PC-9 (cell line): ENCODE measurements around the gene CREB3L1. TPM values are rescaled to one million over a fixed set of nuclear protein-coding genes. Genes with fewer than 3 reads are reported as not detected.

Experiments
- BruUV-seq: library from RNA; stranded (reverse); fragments of 400-500 nt; replicated peaks from 2 replicates; lab custom pipeline; 2021; lab: Mats Ljungman, UMichigan
- CTCF ChIA-PET: fragments of 300-600 bp; sonication (Branson Sonifier 250); formaldehyde crosslinking; loops from one replicate; lab custom pipeline; 2022; ENCODE audit warnings: antibody characterized with exemption; lab: Charles Lee
- POLR2A ChIA-PET: fragments of 300-600 bp; sonication (Branson Sonifier 250); formaldehyde crosslinking; loops from one replicate; lab custom pipeline; 2022; ENCODE audit warnings: antibody characterized with exemption; ENCODE audit not compliant: unreplicated experiment; lab: Charles Lee
- DNase-seq, 2 experiments: peaks; one replicate each; pipeline versions ENCODE4 v3.0.0 to v3.0.0-alpha.2; 2015 to 2022; ENCODE audit warnings: mixed read lengths in 1 of 2
- H2AFZ ChIP-seq: fragments of 200-600 bp; sonication (generic); 2 replicates; pipeline ENCODE4 v1.8.1; 2017; ENCODE audit warnings: antibody characterized with exemption
- H3F3A ChIP-seq: fragments of 200-600 bp; sonication (generic); 2 replicates; pipeline ENCODE4 v1.8.1; 2017; ENCODE audit warnings: antibody characterized with exemption, mild to moderate bottlenecking, low read depth; ENCODE audit not compliant: insufficient read depth
- H3K27ac ChIP-seq: fragments of 200-600 bp; sonication (generic); 2 replicates; pipeline ENCODE4 v1.6.1; 2016; ENCODE audit warnings: mixed run types
- H3K27me3 ChIP-seq: fragments of 200-600 bp; sonication (generic); 2 replicates; pipeline ENCODE4 v1.6.1; 2016; ENCODE audit warnings: low read depth, mixed run types; ENCODE audit not compliant: insufficient read depth
- H3K36me3 ChIP-seq: fragments of 200-600 bp; sonication (generic); 2 replicates; pipeline ENCODE4 v1.6.1; 2016; ENCODE audit warnings: low read depth, mixed run types
- H3K4me1 ChIP-seq: fragments of 200-600 bp; sonication (generic); replicated peaks from 2 replicates; pipeline ENCODE4 v1.6.1; 2016; ENCODE audit warnings: mixed run types; ENCODE audit not compliant: insufficient read depth
- H3K4me2 ChIP-seq: fragments of 200-600 bp; sonication (generic); 2 replicates; pipeline ENCODE4 v1.6.1; 2017; ENCODE audit warnings: mixed run types
- H3K4me3 ChIP-seq: fragments of 200-600 bp; sonication (generic); 2 replicates; pipeline ENCODE4 v1.6.1; 2016; ENCODE audit warnings: mixed run types
- H3K79me2 ChIP-seq: fragments of 200-600 bp; sonication (generic); 2 replicates; pipeline ENCODE4 v1.6.1; 2017; ENCODE audit warnings: low read depth, mixed run types
- H3K9me2 ChIP-seq: fragments of 200-600 bp; sonication (generic); 2 replicates; pipeline ENCODE4 v1.8.1; 2017; ENCODE audit warnings: mild to moderate bottlenecking; ENCODE audit not compliant: insufficient read depth
- H3K9me3 ChIP-seq: fragments of 200-600 bp; sonication (generic); 2 replicates; pipeline ENCODE4 v1.8.1; 2016; ENCODE audit warnings: low read depth; ENCODE audit not compliant: insufficient read depth
- H4K20me1 ChIP-seq: fragments of 200-600 bp; sonication (generic); 2 replicates; pipeline ENCODE4 v1.8.1; 2017; ENCODE audit not compliant: insufficient read depth
- EZH2 ChIP-seq: fragments of 200-600 bp; sonication (generic); IDR thresholded peaks from 2 replicates; pipeline ENCODE4 v1.8.0; 2017; ENCODE audit warnings: antibody characterized with exemption, low read depth
- intact Hi-C: fragments of 100-400 bp; cut with micrococcal nuclease; formaldehyde crosslinking; loops from one replicate; pipeline ENCODE4 v1.10.0; 2022; ENCODE audit not compliant: unreplicated experiment
- total RNA-seq: library from RNA; stranded (reverse); gene quantifications from 2 replicates; pipeline ENCODE4 v1.2.3, GENCODE V29; 2021
- TF ChIP-seq, protein P1 (sequence below): fragments of 200-600 bp; sonication (generic); conservative IDR thresholded peaks from 2 replicates; pipeline ENCODE4 v1.6.1; 2017; ENCODE audit warnings: mixed run types, antibody characterized with exemption, mild to moderate bottlenecking, moderate library complexity

CREB3L1 gene
- total RNA-seq, 1 experiment from 2014 or later, result 3.1 TPM

- H3K36me3 ChIP-seq, result no peaks in the 10 kb centered on the region
- H3K4me1 ChIP-seq, result peaks cover 14% of the 10 kb centered on the region; the same call in 1 of the 2 replicates
- no peak overlapping the region for H3K27ac ChIP-seq
- H3K4me3 ChIP-seq, result no peak overlapping the region
- TF ChIP-seq EZH2, result no peak
- TF ChIP-seq, protein P1, sequence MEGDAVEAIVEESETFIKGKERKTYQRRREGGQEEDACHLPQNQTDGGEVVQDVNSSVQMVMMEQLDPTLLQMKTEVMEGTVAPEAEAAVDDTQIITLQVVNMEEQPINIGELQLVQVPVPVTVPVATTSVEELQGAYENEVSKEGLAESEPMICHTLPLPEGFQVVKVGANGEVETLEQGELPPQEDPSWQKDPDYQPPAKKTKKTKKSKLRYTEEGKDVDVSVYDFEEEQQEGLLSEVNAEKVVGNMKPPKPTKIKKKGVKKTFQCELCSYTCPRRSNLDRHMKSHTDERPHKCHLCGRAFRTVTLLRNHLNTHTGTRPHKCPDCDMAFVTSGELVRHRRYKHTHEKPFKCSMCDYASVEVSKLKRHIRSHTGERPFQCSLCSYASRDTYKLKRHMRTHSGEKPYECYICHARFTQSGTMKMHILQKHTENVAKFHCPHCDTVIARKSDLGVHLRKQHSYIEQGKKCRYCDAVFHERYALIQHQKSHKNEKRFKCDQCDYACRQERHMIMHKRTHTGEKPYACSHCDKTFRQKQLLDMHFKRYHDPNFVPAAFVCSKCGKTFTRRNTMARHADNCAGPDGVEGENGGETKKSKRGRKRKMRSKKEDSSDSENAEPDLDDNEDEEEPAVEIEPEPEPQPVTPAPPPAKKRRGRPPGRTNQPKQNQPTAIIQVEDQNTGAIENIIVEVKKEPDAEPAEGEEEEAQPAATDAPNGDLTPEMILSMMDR, result no peak
- BruUV-seq, result no TSS peak
- DNase-seq, result peak in 1 of 2 experiments; percentile 34
- no peaks in the 10 kb centered on the region for H3K9me3 ChIP-seq
- no peaks in the 10 kb centered on the region; the same call in 1 of the 2 replicates for H3F3A ChIP-seq
- intact Hi-C loops, result no loop called here
- H3K4me2 ChIP-seq, result no peak overlapping the region
- no peaks in the 10 kb centered on the region for H4K20me1 ChIP-seq
- H2AFZ ChIP-seq, result no peak overlapping the region
- no peaks in the 10 kb centered on the region for H3K9me2 ChIP-seq
- no peaks in the 10 kb centered on the region for H3K27me3 ChIP-seq
- CTCF ChIA-PET, result interaction anchor here (0.6 kb wide), 2 partner anchors 447 to 645 kb away, joined by 3 to 16 read pairs; no protein-coding TSS in a partner anchor
- H3K79me2 ChIP-seq, result no peaks in the 10 kb centered on the region
- POLR2A ChIA-PET, result no interaction called here
These were observed 41.6 kb downstream of the CREB3L1 start for GRCh38 chr11:46319074-46319453.

DNA sequence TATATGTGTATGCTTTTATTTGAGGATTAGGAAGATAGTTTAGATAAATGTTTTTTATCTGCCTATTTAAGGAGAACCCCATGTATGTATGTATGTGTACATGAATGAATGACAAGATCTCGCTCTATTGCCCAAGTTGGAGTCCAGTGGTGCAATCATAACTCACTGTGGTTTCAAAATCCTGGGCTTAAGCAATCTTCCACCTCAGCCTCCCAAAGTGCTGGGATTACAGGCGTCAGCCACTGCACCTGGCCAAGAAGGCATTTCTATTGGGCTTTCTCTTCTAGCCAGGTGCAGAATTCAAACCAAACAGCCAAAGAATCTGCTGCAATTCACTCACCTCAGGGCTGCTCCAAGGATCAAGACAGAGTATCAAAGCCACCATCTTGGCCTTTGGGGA is 44.3 kb downstream of the CREB3L1 start:
- TF ChIP-seq, protein P1, result no peak
- no peak for TF ChIP-seq EZH2
- Histone ChIP-seq H3K79me2 (no peaks in the 10 kb centered on the region), H3K27ac (no peak overlapping the region), H3F3A (no peaks in the 10 kb centered on the region; the same call in none of the 2 replicates), H3K9me2 (no peaks in the 10 kb centered on the region), H3K36me3 (no peaks in the 10 kb centered on the region), H4K20me1 (no peaks in the 10 kb centered on the region), H2AFZ (no peak overlapping the region), H3K4me2 (no peak overlapping the region), H3K27me3 (no peaks in the 10 kb centered on the region), H3K4me1 (no peaks in the 10 kb centered on the region), H3K4me3 (no peak overlapping the region), H3K9me3 (no peaks in the 10 kb centered on the region)
- ChIA-PET CTCF (interaction anchor here (0.6 to 0.7 kb wide), 2 partner anchors 9 to 516 kb away, joined by 3 read pairs; no protein-coding TSS in a partner anchor), POLR2A (no interaction called here)
- no TSS peak for BruUV-seq
- intact Hi-C loops, result no loop called here
- DNase-seq, result peak in 1 of 2 experiments; percentile 71

- Histone ChIP-seq H3K79me2 (no peaks in the 10 kb centered on the region), H3K27me3 (no peaks in the 10 kb centered on the region), H3K9me2 (no peaks in the 10 kb centered on the region), H3K4me3 (no peak overlapping the region), H2AFZ (no peak overlapping the region), H3K4me2 (no peak overlapping the region), H3K36me3 (no peaks in the 10 kb centered on the region), H3F3A (peaks cover 4% of the 10 kb centered on the region), H3K27ac (no peak overlapping the region), H3K9me3 (no peaks in the 10 kb centered on the region), H4K20me1 (no peaks in the 10 kb centered on the region), H3K4me1 (peaks cover 3% of the 10 kb centered on the region)
- TF ChIP-seq, protein P1, result peak; percentile 44
- no peak for TF ChIP-seq EZH2
- DNase-seq, result no peak
- BruUV-seq, result no TSS peak
- intact Hi-C loops, result no loop called here
- ChIA-PET CTCF (interaction anchor here (0.6 kb wide), 3 partner anchors 11 to 191 kb away, joined by 3 to 11 read pairs (median 3); no protein-coding TSS in a partner anchor), POLR2A (no interaction called here)
These were observed 45.3 kb downstream of the CREB3L1 start for GRCh38 chr11:46322759-46323158.
